ENCODE results near the gene KLHL22.
A peak's percentile ranks its signal among the peaks of the same experiment; 100 is the strongest.
"Not testable (repeated sequence)": the region's sequence is repeated elsewhere in the genome, so short reads cannot be mapped to it uniquely, and the experiment has no call there.

The KLHL22 gene

DNA sequence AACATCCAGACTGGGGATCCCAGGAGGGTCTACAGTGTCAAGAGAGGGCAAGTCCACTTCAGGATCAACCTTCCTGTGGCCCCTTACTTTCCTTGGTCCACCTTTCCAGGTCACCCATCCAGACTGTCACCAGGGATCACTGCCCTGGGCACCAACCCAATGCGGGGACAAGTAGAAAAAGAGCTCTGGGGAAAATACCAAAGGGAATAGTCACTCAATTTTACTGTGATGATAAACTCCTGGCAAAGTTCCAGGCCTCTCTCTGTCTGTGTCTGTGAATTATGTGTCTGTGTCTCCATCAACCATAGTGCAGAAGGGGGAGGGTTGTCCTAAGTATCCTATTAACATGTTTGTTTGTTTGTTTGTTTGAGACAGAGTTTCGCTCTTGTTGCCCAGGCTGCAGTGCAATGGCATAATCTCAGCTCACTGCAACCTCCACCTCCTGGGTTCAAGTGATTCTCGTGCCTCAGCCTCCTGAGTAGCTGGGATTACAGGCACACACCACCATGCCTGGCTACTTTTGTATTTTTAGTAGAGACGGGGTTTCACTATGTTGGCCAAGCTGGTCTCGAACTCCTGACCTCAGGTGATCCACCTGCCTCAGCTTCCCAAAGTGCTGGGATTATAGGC, 8.8 kb upstream of the KLHL22 start:
- DNase-seq (ENCODE audit: low read depth) = peak; percentile 92

GRCh38 chr22:20503816-20504215, 8.2 kb upstream of the KLHL22 start:
- DNase-seq (ENCODE audit: low read depth) = peak; percentile 67

DNA sequence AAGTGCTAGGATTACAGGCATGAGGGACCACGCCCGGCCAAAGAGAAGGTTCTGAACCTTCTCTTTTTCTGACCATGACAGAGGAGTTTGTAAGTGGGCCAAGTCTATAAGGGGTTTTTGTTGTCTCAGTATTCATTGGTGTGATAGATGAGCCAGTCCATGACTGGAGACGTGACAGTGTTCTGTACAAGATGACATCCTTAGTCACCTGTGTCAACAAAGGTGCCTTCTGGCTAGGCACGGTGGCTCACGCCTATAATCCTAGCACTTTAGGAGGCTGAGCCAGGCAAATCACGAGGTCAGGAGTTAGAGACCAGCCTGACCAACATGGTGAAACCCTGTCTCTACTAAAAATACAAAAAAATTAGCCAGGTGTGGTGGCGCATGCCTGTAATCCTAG, 4.2 kb upstream of the KLHL22 start:
- no peak for DNase-seq (ENCODE audit: low read depth)

- no peak for DNase-seq (ENCODE audit: low read depth)
These were observed 3.3 kb upstream of the KLHL22 start for GRCh38 chr22:20498913-20499312.

GRCh38 chr22:20497426-20497825, 1.8 kb upstream of the KLHL22 start:
- no peak for DNase-seq (ENCODE audit: low read depth)

DNA sequence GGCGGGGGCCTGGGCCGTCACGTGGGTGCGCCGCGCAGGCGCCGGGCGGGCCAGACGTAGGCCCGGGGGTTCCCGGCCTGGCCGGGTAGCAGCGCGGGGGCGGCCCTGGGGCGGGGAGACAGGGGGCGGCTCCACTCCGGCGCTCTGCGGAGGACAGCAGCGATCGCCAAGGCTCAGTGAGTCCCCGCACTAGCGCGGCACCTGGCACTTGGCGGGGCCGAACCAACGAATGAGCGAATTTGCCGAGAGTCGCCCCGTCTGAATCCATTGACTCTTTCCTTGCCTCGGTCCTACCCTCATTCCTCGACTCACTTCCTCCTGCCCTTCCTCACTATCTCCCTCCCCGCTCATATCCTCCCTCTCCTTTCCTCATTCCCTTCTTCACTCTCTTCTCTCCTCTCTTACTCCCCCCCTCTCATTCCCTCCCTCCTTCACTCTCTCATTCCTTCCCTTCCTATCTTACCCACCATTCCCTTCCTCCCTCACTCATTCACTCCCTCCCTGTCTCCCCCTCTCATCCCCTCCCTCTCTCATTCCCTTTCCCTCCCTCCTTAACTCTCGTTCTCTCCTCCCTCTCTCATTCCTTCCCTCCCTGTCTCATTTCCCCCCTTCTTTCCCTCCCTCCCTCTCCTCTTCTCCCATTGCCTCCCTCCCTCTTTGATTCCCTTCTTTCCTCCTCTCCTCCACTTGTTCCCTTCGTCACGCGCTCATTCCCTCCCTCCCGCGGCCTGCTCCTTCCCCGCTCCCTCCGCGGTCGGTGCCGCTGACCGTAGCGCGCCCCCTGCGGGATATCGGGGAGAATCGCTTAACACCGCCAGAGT, 476 bp upstream of the KLHL22 start:
- peak; percentile 91 for DNase-seq (ENCODE audit: low read depth)

DNA sequence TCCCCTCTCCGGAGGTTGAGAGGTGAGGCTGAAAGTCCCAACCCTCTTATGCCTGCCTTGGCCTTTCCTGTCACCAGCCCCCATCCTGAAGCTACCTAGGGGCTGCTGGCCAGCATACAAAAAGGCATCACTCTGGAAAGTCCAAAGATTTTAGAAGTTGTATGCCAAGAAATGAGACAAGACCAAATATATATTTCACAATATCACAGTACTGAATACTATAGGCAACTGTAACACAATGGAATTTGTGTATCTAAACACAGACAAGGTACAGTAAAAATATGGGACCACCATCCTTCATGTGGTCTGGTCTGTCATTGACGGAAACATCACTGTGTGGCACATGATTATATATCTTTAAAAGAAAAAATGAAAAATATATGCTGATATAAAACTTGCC, 4.2 kb downstream of the KLHL22 start:
- DNase-seq (ENCODE audit: low read depth) = no peak

DNA sequence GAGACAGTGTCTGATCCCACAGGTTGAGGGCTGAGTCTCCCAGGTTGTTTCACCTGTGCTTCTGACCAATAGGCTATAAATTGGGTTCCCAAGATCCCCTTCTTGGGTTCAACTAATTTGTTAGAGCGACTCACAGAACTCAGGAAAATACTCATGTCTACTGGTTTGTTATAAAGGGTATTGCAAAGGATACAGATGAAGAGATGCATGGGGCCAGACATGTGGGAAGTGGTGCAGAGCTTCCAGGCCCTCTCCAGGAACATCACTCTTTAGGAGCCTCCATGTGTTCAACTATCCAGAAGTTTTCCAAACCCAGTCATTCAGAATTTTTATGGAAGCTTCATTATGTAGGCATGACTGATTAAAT, 4.7 kb downstream of the KLHL22 start:
- DNase-seq (ENCODE audit: low read depth) = no peak

GRCh38 chr22:20490183-20490940, 5.2 kb downstream of the KLHL22 start:
- DNase-seq (ENCODE audit: low read depth) = no peak

DNA sequence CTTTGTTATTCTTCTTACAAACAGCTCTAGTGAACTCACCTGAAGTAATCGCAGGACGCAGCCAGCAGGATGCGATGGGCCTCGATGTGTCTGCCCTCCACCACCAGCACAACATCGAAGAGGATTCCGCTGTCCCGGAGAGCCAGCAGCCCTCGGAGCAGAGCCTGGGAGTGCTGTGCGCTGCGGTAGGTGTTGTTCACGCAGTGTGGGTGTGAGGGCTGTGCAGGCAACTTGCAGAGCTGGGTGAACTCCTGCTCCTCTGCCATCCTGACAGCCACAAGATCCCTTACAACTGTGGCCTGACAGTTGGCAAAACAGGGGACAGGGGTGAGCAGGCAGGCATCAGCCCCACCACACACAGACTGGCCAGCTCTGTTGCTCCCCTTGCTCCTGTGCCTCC, 6.6 kb downstream of the KLHL22 start:
- no peak for DNase-seq (ENCODE audit: low read depth)

DNA sequence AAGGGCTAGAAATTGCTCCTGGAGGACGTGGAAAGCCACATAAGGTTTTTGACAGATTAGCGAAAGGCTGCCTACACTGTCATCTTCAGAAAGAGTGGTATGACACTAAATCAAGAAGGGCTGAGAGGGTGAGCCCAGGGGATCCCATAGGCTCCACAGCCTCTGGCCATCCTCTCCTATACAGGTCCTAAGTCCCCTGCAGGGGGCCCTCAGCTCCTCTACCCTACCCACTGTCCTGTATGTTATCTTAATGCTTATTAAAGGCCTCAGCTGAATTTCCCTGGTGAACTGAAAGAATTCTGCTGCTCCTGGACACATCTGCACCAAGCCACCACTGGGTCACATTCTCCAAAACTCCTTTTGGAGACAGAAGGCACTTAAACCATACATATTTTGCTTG, 7.9 kb downstream of the KLHL22 start:
- no peak for DNase-seq (ENCODE audit: low read depth)

DNA sequence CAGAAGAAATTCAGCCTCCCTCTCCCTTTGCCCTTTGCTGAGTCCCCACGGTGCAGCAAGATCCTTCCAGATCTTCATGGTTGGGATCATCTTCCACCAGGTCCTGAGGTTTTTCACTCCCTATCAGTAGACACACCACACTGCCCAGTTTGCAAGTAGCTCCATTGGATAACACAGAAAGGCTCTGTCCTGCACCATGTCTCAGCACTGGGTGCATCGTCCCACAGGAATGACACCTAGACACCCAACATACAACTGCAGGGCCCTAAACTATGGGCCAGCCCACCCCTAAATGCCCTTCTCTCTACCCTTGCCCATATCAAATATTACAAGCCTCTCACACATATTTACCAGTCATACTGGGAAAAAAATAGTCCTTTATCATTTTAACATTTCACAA, 9.4 kb downstream of the KLHL22 start:
- DNase-seq (ENCODE audit: low read depth) = peak; percentile 46

DNA sequence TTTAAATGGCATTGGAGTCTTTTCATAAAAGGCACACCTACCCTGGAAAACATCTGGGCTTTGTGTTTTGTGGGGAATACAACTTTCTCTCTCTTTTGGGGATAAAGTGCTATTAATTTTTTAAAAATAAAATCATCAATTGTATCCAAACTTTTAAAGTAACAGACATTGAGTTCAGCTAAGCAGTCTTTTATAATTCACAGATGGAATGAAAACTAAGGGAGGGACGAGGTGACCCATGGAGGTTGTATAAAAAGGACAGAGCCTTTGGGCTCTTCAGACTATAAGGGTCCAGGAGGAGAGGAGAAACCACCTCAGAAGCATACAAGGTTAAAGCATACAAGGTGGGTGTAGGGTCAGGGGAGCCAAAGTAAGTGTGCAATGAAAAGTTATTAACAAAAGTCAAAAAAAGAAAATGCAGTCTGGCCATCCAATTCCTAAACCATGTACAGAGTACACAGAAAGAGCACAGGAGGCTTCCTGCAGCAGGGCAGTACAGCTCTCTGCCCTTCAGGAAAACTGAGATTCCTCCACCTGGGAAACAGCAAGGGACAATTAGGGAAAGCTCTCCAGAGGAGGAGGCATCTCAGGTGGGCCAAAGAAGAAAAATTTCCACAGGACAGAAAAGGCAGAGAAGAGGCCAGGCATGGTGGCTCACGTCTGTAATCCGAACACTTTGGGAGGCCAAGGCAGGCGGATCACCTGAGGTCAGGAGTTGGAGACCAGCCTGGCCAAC, 10.5 kb downstream of the KLHL22 start:
- no peak for DNase-seq (ENCODE audit: low read depth)

DNA sequence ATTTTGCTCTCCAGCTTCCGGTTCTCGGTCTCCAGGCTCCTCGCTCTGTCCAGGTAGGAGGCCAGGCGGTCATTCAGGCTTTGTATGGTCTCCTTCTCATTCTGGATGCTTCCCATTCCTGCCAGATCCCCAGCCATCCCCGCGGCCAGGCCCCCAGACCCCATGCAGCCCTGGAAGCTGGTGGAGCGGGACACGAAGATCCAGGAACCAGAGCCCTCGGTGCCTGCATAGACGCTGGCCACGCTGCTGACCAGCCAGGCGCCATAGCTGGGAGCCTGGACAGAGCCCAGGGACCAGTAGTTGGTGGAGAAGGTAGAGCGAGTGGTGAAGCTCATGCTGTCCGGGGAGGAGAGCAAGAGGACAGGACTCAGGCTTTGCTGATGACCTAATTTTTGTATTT, 11.8 kb downstream of the KLHL22 start:
- DNase-seq (ENCODE audit: low read depth) = no peak

GRCh38 chr22:20483143-20483506, 12.5 kb downstream of the KLHL22 start:
- not testable (repeated sequence) for DNase-seq (ENCODE audit: low read depth)

GRCh38 chr22:20479612-20480196, 15.9 kb downstream of the KLHL22 start:
- DNase-seq (ENCODE audit: low read depth) = peak; percentile 13

GRCh38 chr22:20478059-20478458, 17.5 kb downstream of the KLHL22 start:
- DNase-seq (ENCODE audit: low read depth) = not testable (repeated sequence)

- DNase-seq (ENCODE audit: low read depth) = not testable (repeated sequence)
These were observed 20.0 kb downstream of the KLHL22 start for GRCh38 chr22:20475569-20475968.

- no peak for DNase-seq (ENCODE audit: low read depth)
These were observed 20.5 kb downstream of the KLHL22 start for GRCh38 chr22:20475115-20475436.

- DNase-seq (ENCODE audit: low read depth) = no peak
These were observed 22.8 kb downstream of the KLHL22 start for GRCh38 chr22:20472629-20473442.

DNA sequence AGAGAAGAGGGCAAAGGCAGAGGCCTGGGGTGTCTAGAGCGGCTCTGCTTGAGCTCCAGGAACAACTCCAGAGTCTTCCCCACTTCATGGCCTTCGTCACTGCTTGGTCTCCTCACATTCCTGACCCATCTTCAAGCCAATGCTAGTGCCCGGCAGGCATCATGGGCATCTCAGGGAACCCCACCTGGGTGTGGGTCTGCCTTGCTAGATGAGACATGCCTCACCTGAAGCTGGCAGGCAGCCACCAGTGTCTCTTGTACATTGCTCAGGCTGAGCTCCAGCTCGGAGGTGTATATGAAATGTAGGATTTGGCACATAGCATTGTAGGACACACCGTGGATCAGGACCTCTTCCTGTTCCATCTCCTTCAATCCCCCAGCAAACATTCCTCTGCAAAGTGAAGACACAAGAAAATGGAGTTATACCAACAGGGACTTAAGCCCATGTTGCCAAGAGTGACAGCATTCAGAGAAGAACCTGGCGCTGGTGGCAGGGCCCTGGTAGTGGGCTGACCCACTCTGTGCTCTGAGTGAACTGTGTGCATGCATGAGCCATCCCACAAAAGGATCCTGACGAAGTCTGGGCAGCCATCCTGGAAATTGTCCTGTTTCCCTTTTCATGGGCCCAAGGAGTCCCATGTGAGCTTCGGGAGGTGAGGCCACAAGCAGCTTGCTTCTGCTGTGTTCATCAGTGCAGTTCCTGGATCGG, 24.3 kb downstream of the KLHL22 start:
- no peak for DNase-seq (ENCODE audit: low read depth)
